Suprapubic skin (tissue), 4 donors: Measurements from ENCODE around the gene TGFBR3L. TPM values are rescaled to one million over a fixed set of nuclear protein-coding genes. Genes with fewer than 3 reads are reported as not detected.
A peak's percentile ranks its signal among the peaks of the same experiment; 100 is the strongest.

Experiments
- DNase-seq, 2 donors: peaks; one replicate each; pipeline ENCODE4 v3.0.0-alpha.2; 2019; ENCODE audit warnings: low spot score in 2 of 2
- H3K27ac ChIP-seq: fragments of 200-600 bp; sonication (generic); one replicate; pipeline ENCODE4 v1.5.1; 2019
- H3K27me3 ChIP-seq: fragments of 200-600 bp; sonication (generic); one replicate; pipeline ENCODE4 v1.5.1; 2019
- H3K36me3 ChIP-seq: fragments of 200-600 bp; sonication (generic); one replicate; pipeline ENCODE4 v1.5.1; 2019
- H3K4me1 ChIP-seq: fragments of 200-600 bp; sonication (generic); one replicate; pipeline ENCODE4 v1.5.1; 2019
- H3K4me3 ChIP-seq: fragments of 200-600 bp; sonication (generic); one replicate; pipeline ENCODE4 v1.5.1; 2019; ENCODE audit warnings: mild to moderate bottlenecking
- H3K9me3 ChIP-seq: fragments of 200-600 bp; sonication (generic); one replicate; pipeline ENCODE4 v1.5.1; 2019
- EP300 ChIP-seq: sonication (generic); formaldehyde crosslinking; IDR thresholded peaks from one replicate; pipeline ENCODE4 v1.6.1; 2017; ENCODE audit warnings: antibody characterized with exemption
- POLR2A ChIP-seq, 2 donors: fragments of 450-650 bp; IDR thresholded peaks; one replicate each; pipeline ENCODE4 v1.6.1; 2017; ENCODE audit warnings: antibody characterized with exemption in 2 of 2, mild to moderate bottlenecking in 2 of 2, moderate library complexity in 2 of 2
- POLR2AphosphoS5 ChIP-seq, 3 donors: sonication (generic); formaldehyde crosslinking; IDR thresholded peaks; one replicate each; pipeline ENCODE4 v1.6.1; 2017; ENCODE audit warnings: antibody characterized with exemption in 3 of 3
- WGBS: methylation state at CpG from one replicate; pipeline ENCODE4 v1.1.5; 2018; 5-methylcytosine and 5-hydroxymethylcytosine counted together
- total RNA-seq, 4 donors: library from RNA; depleted of rRNA; stranded (reverse); fragments of >200 nt; gene quantifications; one replicate each; pipeline ENCODE4 v1.1.0, GENCODE V29; 2016
- TF ChIP-seq, protein P1 (sequence below), 2 donors: fragments of 200-600 bp in 1 of 2; fragments of 450-650 bp in 1 of 2; sonication (generic) in 1 of 2; IDR thresholded peaks; one replicate each; pipeline ENCODE4 v1.5.1; 2016 to 2019; ENCODE audit warnings: antibody characterized with exemption in 2 of 2, mild to moderate bottlenecking in 1 of 2, moderate library complexity in 1 of 2

TGFBR3L gene
- total RNA-seq, 4 donors from 2014 or later, result not detected

GRCh38 chr19:7868671-7869452 is 45.8 kb upstream of the TGFBR3L start:
- H3K9me3 ChIP-seq, result no peaks in the 10 kb centered on the region
- peak overlapping the region; percentile 51 for H3K4me3 ChIP-seq
- peaks cover 62% of the 10 kb centered on the region for H3K4me1 ChIP-seq
- WGBS, result 4% methylated on average over 4 of the region's 67 CpGs
- no peaks in the 10 kb centered on the region for H3K36me3 ChIP-seq
- TF ChIP-seq POLR2AphosphoS5 (IDR thresholded peaks at IDR 0.05), result no peak
- TF ChIP-seq, protein P1, sequence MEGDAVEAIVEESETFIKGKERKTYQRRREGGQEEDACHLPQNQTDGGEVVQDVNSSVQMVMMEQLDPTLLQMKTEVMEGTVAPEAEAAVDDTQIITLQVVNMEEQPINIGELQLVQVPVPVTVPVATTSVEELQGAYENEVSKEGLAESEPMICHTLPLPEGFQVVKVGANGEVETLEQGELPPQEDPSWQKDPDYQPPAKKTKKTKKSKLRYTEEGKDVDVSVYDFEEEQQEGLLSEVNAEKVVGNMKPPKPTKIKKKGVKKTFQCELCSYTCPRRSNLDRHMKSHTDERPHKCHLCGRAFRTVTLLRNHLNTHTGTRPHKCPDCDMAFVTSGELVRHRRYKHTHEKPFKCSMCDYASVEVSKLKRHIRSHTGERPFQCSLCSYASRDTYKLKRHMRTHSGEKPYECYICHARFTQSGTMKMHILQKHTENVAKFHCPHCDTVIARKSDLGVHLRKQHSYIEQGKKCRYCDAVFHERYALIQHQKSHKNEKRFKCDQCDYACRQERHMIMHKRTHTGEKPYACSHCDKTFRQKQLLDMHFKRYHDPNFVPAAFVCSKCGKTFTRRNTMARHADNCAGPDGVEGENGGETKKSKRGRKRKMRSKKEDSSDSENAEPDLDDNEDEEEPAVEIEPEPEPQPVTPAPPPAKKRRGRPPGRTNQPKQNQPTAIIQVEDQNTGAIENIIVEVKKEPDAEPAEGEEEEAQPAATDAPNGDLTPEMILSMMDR (IDR thresholded peaks at IDR 0.05), result peak; percentile 70 to 93
- H3K27me3 ChIP-seq, result peaks cover 26% of the 10 kb centered on the region
- peak in 1 of 2 donors; percentile 85 for DNase-seq
- H3K27ac ChIP-seq, result peak overlapping the region; percentile 77

GRCh38 chr19:7869453-7869909 is 45.1 kb upstream of the TGFBR3L start:
- H3K27ac ChIP-seq, result peak overlapping the region; percentile 77
- WGBS, result no CpG with 5 or more reads among the region's 47 CpGs
- H3K27me3 ChIP-seq, result peaks cover 33% of the 10 kb centered on the region
- peak in 1 of 2 donors; percentile 85 for DNase-seq
- no peaks in the 10 kb centered on the region for H3K36me3 ChIP-seq
- TF ChIP-seq EP300, result no peak
- TF ChIP-seq POLR2A (IDR thresholded peaks at IDR 0.05), result no peak
- TF ChIP-seq, protein P1 (IDR thresholded peaks at IDR 0.05), result peak in 1 of 2 donors; percentile 0
- TF ChIP-seq POLR2AphosphoS5 (IDR thresholded peaks at IDR 0.05), result no peak
- peaks cover 69% of the 10 kb centered on the region for H3K4me1 ChIP-seq
- no peaks in the 10 kb centered on the region for H3K9me3 ChIP-seq
- peak overlapping the region; percentile 51 for H3K4me3 ChIP-seq

- H3K4me1 ChIP-seq, result peaks cover 73% of the 10 kb centered on the region
- no peaks in the 10 kb centered on the region for H3K36me3 ChIP-seq
- no peaks in the 10 kb centered on the region for H3K9me3 ChIP-seq
- peak overlapping the region; percentile 77 for H3K27ac ChIP-seq
- peak in 1 of 2 donors; percentile 87 for DNase-seq
- peak overlapping the region; percentile 51 for H3K4me3 ChIP-seq
- WGBS, result 7% methylated on average over 20 of the region's 30 CpGs
- TF ChIP-seq, protein P1 (IDR thresholded peaks at IDR 0.05), result no peak
- TF ChIP-seq POLR2AphosphoS5 (IDR thresholded peaks at IDR 0.05) (no peak), POLR2A (IDR thresholded peaks at IDR 0.05) (no peak), EP300 (no peak)
- H3K27me3 ChIP-seq, result peaks cover 38% of the 10 kb centered on the region
Measured at GRCh38 chr19:7869910-7870511, 44.6 kb upstream of the TGFBR3L start.

DNA sequence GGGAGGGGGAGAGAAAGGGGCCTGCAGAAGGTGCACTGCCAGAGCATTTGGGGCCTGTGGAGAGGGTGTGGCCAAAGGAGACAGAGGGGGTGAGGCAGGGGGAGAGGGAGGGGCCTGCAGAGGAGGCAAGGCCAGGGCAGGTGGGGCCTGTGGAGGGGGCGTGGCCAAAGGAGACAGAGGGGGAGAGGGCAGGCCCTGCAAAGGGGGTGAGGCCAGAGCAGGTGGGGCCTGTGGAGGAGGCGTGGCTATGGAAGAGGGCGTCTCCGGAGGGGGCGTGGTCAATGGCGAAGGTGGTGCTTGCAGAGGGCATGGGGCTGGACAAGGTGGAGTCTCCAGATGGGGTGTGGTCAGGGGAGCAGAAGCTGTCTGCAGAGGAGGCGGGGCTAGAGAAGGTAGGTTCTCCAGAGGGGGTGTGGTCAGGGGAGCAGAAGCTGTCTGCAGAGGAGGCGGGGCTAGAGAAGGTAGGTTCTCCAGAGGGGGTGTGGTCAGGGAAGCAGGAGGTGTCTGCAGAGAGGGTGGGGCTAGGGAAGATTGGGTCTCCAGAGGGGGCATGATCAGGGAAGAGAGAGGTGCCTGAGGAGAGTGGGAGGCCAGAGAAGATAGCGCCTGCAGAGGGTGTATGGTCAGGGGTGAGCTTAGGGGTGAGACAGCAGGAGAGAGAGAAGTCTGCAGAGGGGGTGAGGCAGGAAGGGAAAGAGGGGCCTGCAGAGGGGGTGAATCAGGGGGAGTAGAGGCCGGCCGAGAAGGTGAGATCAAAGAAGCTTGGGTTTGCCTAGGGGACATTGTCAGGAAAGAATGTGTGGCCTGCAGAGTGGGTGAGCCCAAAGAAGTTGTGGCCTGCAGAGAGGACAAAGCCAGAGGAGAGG is 43.8 kb upstream of the TGFBR3L start:
- Histone ChIP-seq H3K4me1 (peaks cover 70% of the 10 kb centered on the region), H3K9me3 (no peaks in the 10 kb centered on the region), H3K27me3 (peaks cover 40% of the 10 kb centered on the region), H3K36me3 (no peaks in the 10 kb centered on the region), H3K4me3 (peak overlapping the region; percentile 28), H3K27ac (peak overlapping the region; percentile 59)
- 34% methylated on average over 11 of the region's 11 CpGs for WGBS
- DNase-seq, result peak in 1 of 2 donors; percentile 88
- no peak for TF ChIP-seq POLR2AphosphoS5 (IDR thresholded peaks at IDR 0.05)
- no peak for TF ChIP-seq POLR2A (IDR thresholded peaks at IDR 0.05)
- TF ChIP-seq, protein P1 (IDR thresholded peaks at IDR 0.05), result no peak
- TF ChIP-seq EP300, result no peak
